Prostate gland (tissue), 2 donors: ENCODE data around the gene ABO.

ENCODE experiments used
- CTCF ChIP-seq, 4 experiments: fragments of 200-600 bp in 2 of 4; fragments of 450-650 bp in 2 of 4; sonication (generic) in 2 of 4; IDR thresholded peaks; 1 replicate in 3 of 4; 2 replicates in 1 of 4; pipeline ENCODE4 v1.5.1; 2016 to 2019; ENCODE audit warnings: antibody characterized with exemption in 4 of 4, mild to moderate bottlenecking in 2 of 4, moderate library complexity in 2 of 4
- POLR2A ChIP-seq: fragments of 450-650 bp; IDR thresholded peaks from one replicate; pipeline ENCODE4 v1.6.1; 2016; ENCODE audit warnings: antibody characterized with exemption, mild to moderate bottlenecking
- POLR2AphosphoS5 ChIP-seq: sonication (generic); formaldehyde crosslinking; IDR thresholded peaks from one replicate; pipeline ENCODE4 v1.6.1; 2017; ENCODE audit warnings: antibody characterized with exemption

GRCh38 chr9:133234577-133235322 lies 40.3 kb downstream of the ABO start:
- TF ChIP-seq POLR2A (no peak), CTCF (IDR thresholded peaks at IDR 0.05) (no peak), POLR2AphosphoS5 (no peak)
